GM19043 (cell line): Measurements from ENCODE around the gene SLC16A13.
A peak's percentile ranks its signal among the peaks of the same experiment; 100 is the strongest.

Experiments used
- ATAC-seq: cut with Tn5 transposase; IDR thresholded peaks from one replicate; pipeline ENCODE4 v1.9.1; 2021; ENCODE audit warnings: low read depth; ENCODE audit not compliant: unreplicated experiment

The SLC16A13 gene

DNA sequence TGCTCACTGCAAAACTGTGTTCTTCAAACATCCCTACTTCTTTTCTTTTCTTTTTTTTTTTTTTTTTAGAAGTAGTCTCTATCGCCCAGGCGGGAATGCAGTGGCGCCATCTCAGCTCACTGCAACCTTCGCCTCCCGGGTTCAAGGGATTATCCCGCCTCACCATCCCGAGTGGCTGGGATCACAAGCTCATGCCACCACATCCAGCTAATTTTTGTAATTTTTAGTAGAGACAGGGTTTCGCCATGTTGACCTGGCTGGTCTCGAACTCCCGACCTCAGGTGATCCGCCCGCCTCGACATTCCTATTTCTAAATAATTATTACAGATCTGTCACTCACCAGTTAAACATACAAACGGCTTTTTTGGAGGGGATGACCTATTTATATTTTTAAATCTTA lies 24.4 kb upstream of the SLC16A13 start:
- ATAC-seq, result no peak

DNA sequence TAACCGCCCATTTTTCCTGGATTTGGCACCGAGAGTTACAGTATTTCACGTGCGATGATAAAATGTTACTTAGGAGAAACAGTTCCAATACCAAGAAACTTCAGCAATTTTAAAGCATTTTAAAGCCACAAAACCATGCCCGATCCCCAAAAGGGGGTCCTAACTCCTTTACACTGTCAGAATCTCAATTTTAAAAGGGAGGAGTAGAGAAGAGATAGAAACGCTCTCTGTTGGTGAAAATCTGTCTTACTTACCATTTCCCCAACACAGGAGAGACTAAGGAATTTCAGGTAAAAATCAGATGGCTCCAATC lies 23.9 kb upstream of the SLC16A13 start:
- no peak for ATAC-seq

DNA sequence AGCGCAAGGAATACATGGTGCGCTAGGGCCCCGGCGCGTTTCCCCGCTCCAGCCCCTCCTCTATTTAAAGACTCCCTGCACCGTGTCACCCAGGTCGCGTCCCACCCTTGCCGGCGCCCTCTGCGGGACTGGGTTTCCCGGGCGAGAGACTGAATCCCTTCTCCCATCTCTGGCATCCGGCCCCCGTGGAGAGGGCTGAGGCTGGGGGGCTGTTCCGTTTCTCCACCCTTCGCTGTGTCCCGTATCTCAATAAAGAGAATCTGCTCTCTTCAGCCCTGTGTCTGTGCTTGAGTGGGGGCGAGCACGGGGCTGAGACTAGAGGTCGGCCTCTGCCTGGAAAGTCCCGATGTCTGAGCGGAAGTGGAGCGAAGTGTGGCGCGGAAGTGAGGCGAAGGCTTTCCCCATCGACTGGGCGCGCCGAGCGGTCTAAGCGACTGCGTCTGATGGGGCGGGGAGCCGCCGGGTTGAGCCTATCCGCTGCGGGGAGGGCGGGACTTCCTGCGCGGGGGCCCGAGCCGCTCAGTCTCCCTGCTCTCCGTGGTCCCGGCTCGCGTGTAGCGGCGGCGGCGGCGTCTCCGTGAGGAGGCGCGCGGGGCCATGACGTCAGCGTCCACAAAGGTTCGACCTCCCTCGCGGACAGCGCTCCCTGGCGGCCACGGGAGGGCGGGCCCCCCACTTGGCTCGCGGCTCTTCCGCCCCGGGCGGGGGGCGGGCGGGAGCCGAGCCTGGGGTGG lies 21.4 kb upstream of the SLC16A13 start:
- peak; percentile 79 for ATAC-seq

DNA sequence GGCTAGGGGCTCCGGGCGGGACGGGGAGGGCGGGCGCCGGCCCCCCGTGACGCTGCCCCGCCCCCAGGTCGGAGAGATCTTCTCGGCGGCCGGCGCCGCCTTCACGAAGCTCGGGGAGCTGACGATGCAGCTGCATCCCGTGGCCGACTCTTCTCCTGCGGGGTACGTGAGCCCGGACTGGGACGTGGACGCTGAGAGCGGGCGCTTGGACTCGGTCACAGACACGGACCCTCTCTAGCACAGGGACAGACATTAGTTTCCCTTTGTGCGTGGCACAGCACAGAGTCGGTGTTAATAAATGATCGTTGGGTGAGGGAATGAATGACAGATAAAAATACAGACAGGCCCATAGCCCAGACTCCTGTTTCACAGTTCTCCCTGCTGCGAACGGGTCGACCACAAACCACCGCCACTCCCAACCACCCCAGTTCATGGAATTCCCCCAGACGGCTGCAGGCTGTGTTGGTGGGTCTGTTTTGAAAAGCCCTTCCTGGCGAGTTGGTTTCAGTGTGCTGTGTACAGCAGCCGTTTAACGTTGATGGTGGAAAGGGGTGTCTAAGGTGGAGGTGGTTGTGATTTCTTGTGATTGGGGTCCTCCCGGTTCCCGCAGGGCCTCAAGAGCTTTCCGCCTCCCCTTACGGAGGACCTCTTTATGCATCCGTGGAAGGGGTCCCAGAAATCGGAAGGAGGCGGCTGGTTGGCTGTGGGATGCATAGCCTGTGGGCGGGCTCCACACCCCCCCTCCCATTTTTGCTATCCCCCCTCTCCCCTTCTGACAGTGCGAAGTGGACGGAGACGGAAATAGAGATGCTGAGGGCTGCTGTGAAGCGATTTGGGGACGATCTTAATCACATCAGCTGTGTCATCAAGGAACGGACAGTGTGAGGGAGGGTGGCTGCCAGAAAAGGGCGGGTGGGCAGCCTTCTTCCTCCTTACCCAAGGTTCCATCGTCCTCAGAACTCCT lies 20.5 kb upstream of the SLC16A13 start:
- ATAC-seq, result peak; percentile 17

DNA sequence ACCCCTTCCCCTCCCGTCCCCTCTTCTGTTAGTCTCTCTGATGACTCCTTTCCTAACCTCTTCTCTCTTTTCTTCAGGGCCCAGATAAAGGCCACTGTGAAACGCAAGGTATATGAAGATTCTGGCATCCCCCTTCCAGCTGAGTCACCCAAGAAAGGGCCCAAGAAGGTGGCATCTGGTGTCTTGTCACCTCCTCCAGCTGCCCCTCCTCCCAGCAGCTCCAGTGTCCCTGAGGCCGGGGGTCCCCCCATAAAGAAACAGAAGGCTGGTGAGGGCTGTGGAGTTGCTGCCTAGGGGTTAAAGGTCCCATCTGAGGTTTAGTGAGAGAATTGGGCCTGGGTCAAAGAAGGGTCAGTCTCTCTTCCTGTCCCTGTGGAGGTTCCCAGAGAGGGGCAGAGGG lies 19.4 kb upstream of the SLC16A13 start:
- no peak for ATAC-seq

DNA sequence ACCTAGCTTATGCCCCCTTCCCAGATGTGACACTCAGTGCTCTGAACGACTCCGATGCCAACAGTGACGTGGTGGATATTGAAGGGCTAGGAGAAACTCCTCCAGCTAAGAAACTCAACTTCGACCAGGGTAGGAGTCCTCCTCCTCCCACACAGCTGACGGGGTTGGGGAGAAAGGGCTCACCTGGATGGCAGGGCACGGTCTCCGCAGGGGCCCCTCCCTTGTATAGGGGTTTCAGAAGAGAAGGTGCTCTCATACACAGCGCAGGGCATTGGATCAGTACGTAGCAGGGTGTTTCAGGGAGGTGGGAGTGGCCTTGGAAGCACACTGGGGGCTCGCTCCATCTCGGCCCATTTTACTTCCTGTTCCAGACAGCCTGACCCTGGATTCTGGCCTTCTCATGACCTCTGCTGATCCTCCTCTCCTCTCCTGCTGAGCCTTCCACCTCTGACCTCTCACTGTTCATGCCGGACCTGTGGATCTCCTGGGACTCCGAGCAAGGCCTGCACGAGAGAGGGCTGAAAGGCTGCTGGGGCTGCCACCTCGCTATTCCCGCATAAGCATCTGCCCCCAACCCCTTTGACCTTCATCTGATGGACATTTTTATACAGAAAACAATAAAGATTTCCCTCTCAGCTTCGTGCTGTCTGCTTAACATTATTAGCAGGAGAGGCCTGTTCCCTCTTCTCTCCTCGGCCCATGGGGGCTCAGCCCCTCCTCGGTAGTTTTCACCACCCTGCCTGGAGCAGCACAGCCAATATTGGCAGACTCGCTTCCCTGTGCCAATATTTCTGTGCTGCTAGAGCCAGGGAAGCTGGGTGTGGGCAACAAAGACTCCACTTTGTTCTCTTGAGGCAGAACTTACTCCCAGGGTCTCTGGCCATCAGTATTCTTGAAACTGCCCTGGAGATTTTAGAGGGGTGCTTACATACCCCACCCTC lies 18.7 kb upstream of the SLC16A13 start:
- no peak for ATAC-seq

DNA sequence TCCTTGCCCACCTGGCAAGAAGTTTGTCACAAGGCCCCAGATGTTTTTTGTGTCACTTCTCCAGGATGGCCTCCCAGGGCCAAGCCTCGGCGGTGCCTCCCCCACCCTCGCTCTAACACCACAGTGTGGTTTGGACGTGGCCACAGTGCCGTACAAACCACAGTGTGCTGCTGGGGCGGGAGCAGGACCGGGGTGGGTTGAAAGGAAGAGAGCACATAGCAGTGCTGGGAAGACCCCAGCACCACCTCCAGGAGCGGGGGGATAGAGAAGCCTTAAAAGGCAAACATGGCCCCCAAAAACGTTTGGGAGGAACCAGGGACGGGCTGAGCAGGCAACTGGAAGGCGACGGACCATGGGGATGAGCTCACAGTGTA lies 18.0 kb upstream of the SLC16A13 start:
- no peak for ATAC-seq

DNA sequence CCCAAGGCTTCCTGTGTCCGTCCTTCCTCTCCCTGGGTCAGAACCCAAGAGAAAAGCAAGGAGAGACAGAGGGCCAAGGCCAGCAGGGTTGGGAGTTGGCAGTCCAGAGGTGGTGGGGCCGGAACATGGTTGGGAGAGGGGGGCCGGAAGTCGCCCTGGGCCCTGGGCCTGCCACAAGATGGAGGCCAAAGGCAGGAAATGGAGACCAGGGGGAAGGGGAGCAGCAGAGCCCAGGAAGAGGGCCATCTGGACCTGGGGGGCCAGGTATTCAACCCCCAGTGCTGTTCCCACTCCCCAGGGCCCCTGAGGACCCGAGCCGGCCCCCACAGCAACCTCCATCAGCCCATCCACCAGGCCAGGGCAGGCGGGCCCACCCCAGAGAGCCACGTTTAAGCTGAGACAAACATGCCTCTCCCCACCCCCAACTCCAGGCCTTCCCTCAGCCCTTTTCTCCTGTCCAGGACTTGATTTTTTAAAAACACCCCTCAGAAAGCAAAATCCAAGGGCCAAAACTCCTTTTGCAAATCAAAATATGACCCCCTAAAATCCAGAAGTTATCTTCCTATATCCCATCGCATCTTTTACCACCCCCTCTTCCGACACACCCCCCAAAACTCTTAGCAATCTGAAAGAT lies 17.4 kb upstream of the SLC16A13 start:
- no peak for ATAC-seq

DNA sequence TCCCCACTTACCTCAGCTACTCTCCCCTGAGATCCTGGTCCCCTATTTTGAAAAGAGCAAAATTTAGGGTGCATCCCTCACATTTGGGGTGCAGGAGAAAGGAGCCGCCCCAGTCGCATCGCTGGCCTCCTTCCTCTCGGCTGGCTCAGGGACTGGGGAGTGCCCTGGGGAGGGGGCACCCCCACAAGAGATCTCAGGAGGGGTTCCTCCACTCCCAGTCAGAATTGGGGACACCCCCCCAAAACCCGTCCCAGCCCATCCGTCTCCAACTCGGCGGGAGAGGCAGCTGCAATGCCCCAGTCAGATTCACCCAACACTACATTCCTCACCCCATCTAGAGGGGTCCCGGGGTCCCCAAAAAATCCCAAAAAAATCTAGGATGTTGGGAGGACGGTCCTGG lies 16.4 kb upstream of the SLC16A13 start:
- no peak for ATAC-seq

DNA sequence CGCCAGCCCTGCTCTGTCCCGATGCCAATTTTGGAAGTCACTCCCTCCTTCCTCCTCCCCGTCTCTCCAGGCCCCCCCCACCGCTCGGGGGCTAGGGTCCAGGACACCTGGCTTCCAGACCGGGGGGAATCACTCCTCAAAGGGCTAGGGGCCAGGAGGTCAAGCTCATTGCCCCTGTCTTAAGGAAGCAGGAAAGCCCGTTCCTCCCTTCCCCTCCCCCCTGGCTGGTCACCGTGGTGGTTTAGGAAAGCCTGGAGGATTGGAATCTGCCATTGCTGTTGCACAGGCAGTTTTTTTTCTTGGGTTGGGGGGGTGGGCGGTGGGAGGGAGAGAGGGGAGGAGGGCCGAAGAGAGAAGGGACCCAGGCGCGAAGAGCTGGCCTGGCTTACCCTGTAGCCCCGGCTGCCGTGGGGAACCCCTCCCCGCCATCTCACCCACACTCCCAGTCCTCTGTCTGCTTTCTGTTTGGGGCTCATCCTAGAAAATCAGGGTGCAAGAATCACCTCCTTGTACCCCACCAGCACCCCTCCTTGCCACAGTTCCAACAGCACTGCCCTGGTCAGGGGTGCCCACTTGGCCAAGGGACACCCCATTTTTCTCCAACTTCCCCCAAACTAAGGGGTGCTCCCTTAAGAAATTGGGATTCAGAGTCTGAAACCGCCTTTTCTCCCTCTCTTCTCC lies 15.8 kb upstream of the SLC16A13 start:
- ATAC-seq, result no peak

DNA sequence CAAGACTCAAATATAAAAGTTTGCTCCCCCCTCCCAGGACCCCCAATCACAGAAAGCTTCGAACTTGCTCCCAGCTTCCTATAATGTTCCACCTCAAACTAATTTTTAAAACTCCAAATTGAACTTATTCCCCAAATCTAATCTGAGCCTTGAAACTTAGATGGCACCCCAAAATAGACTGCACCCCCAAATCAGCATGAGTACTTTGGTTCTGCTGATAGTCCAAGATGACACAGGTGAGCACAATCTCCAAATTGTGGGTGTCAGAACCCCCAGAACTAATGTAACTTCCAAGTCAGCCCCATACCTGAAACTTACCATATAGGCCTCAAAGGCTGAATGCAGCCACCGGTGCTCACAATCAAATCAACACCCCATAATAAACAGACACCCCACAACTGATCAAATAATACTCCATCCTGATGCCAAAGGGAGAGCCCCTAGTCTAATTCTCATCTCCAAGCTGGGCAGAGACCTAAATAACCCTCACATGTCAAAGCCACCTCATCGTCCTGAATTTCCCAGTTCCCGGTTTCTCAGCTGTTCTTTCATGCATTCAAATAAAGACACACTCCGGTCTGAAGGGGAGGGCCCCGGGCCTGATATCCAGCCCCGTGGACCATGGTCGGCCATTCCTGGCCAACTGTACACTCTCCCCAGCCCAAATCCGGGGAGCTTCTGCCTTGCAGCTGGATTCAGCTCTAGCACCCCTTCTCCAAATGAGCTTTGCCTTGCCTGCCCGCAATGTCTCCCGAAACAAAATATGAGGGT lies 14.7 kb upstream of the SLC16A13 start:
- no peak for ATAC-seq

DNA sequence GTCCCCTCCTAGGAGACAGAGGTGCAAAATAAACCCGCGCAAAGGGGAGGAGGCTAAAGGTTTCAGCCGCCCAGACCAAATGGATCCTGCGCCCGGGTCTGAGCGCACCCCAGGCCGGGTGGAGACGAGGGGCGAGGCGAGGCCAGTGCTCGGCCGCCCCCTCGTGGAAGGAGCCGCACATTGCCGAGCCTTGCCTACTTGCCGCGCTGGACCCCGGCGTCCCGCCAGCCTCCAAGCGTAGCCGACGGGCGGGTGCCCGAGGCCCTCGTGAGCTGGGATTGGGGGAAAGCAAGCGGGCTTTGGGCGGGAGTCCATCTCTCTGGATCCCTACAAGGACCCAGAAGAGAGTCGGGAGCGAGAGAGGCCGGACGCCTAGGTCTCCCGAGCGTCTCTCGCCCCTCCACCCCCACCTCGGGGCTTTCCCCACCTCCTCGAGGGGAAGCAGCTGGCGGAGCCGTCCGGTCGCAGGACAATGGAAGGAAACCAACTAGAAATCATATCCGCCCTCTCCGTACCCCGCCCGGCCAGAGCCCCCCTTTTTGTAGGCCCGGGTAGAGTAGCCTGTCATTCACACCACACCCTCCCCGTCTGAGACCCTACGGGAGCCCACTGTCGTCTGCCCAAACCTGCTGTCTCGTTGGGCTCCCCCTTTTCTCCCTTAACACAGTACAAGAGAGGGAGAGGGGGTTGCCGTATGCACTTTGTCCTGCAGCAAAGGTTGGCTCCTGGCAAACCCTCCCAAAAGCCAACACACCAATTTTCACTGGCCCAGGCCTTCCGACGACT lies 13.6 kb upstream of the SLC16A13 start:
- no peak for ATAC-seq

DNA sequence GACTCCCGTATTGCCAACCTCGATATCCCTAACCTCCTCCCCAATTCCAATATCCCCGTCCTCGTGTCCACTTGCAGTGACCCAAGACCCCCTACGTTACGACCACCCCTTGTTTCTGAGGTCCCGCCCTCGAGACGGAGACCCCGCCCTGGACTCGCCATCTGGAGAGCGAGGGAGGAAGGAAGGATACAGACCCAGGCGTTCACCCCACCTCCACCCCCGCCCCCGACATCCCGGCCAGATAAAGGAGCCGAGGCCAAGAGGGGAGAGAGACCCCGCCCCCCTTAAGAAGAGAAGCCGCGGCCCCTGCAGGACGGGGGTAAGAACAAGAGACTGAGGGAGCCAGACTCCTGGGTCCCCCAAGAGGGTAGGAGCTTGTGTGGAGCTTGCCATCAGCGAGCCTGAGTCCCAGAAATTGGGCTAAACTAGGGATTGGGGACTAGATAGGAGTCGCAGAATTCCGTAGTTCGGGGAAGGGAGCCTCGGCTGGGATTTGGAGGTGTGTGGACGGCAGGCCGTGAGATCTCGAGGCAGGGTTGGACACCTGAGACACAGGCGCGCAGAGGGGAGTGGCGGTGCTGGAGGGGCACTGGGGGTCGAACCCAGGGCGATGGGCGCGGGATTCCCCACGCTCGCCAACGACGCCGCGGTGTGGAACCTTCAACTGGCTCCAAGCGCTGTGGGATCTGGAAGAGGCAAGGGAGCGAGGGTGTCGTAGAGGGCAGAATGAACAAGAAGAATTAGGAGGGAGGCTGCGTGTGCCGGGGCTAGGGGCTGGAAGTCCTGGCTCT lies 12.8 kb upstream of the SLC16A13 start, which contains the start of gene BCL6B:
BCL6B (plus strand) TSS at position 270 of the 791 bp plus-strand sequence. CDS start 622 bp downstream, outside the sequence.
- no peak for ATAC-seq

DNA sequence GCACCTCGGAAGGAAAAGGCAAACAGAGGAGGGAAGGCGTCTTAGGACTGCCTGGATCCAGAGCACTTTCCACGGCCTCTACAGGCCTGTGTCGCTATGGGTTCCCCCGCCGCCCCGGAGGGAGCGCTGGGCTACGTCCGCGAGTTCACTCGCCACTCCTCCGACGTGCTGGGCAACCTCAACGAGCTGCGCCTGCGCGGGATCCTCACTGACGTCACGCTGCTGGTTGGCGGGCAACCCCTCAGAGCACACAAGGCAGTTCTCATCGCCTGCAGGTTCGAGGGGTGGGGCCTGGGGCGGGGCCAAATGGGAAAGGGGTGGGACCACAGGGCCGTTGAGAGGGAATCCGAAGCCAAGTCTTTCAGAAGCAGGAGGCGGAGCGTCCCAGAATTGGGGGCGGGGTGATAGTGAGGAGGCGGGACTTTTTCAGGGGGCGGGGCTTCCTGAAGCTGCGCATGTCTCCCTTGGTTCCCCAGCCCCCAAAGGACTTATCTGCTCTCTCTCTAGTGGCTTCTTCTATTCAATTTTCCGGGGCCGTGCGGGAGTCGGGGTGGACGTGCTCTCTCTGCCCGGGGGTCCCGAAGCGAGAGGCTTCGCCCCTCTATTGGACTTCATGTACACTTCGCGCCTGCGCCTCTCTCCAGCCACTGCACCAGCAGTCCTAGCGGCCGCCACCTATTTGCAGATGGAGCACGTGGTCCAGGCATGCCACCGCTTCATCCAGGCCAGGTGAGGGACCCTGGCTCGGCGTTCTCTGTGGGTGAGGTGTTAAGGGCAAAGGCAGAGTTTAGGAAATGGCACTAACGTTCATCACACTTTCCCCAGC lies 12.0 kb upstream of the SLC16A13 start:
- ATAC-seq, result no peak

DNA sequence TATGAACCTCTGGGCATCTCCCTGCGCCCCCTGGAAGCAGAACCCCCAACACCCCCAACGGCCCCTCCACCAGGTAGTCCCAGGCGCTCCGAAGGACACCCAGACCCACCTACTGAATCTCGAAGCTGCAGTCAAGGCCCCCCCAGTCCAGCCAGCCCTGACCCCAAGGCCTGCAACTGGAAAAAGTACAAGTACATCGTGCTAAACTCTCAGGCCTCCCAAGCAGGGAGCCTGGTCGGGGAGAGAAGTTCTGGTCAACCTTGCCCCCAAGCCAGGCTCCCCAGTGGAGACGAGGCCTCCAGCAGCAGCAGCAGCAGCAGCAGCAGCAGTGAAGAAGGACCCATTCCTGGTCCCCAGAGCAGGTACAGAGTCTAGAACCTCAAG lies 11.4 kb upstream of the SLC16A13 start:
- ATAC-seq, result no peak

DNA sequence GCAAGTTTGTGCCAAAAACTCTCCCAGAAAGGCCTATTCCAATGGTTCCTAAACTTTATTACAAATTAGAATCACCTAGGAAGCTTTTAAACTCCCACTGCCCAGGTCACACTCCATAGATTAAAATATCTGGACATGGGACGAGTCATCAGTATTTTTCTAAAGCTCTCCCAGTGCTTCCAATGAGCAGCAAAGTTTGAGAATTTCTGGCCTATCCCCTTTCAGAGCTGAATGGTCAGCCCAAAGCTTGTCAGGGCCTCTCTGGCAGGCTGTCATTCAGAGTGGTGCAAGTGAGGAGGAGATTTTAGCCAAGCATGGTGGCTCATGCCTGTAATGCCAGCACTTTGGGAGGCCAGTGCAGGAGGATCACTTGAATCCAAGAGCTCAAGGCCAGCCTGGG lies 10.6 kb upstream of the SLC16A13 start:
- ATAC-seq, result no peak
